ENCODE measurements around the gene ILDR1. TPM values are rescaled to one million over a fixed set of nuclear protein-coding genes. Genes with fewer than 3 reads are reported as not detected.

Gene ILDR1
- total and polyA plus RNA-seq, 2 of the 4 experiments (the other 2 are of a cell fraction) = not detected

DNA sequence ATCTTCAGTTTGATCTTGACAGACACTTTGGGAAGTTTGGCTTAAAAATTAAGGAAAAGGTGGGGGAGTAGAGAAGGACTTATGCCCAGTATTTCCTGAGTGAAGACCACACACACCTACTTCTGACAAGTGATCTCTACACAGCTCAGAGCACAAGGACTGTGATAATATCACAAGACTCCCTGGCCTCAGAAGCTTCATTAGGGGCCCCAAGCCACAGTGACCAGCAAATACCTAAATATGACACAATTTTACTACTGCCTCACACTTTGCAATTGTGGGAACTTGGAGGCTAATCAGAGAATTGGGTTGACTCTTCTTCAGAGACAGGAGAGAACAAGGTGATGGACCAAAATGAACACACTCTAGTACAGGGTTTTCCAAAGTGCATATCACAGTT, 2.6 kb downstream of the ILDR1 start:
- no peak for ATAC-seq (ENCODE audit: low read depth)
- Histone ChIP-seq H3K9me1 (ENCODE audit: insufficient read depth, low read length) (no peaks in the 10 kb centered on the region), H3K4me3 (ENCODE audit: insufficient read depth, low read depth, low read length) (no peak overlapping the region), H4K5ac (ENCODE audit: low read depth, low read length) (no peak overlapping the region), H3K18ac (ENCODE audit: low read depth, low read length) (no peak overlapping the region), H3K23ac (ENCODE audit: low read depth, low read length) (no peak overlapping the region), H3K4ac (ENCODE audit: low read depth, low read length) (no peak overlapping the region), H3K27me3 (ENCODE audit: control insufficient read depth, insufficient read depth, low read length) (peaks cover 21% of the 10 kb centered on the region), H2BK15ac (ENCODE audit: low read depth, low read length) (no peak overlapping the region), H3K36me3 (ENCODE audit: control insufficient read depth, insufficient read depth, low read length) (no peaks in the 10 kb centered on the region), H3K14ac (replicated peaks; ENCODE audit: low read depth, low read length) (no peak overlapping the region), H4K91ac (ENCODE audit: insufficient read depth, low read depth, low read length) (no peak overlapping the region), H3K56ac (ENCODE audit: extremely low read depth, insufficient read depth, low read length) (no peak overlapping the region), H2BK5ac (ENCODE audit: low read depth, low read length, poor library complexity, severe bottlenecking) (no peak overlapping the region), H3K9ac (ENCODE audit: low read depth, low read length) (no peak overlapping the region), H3K4me2 (ENCODE audit: low read depth, low read length) (no peak overlapping the region), H2AK9ac (replicated peaks; ENCODE audit: low read depth, low read length, poor library complexity) (no peak overlapping the region), H2AK5ac (ENCODE audit: low read depth, low read length) (no peak overlapping the region), H4K8ac (ENCODE audit: low read depth in 2 of 2, low read length in 2 of 2) (no peak overlapping the region), H4K20me1 (ENCODE audit: insufficient read depth, low read length) (no peaks in the 10 kb centered on the region), H2AFZ (replicated peaks; ENCODE audit: low read length, poor library complexity) (no peak overlapping the region), H3K27ac (ENCODE audit: insufficient read depth, low read length) (no peak overlapping the region), H2BK20ac (ENCODE audit: low read depth, low read length) (no peak overlapping the region), H3K9me3 (ENCODE audit: control insufficient read depth, insufficient read depth, low read length) (no peaks in the 10 kb centered on the region), H3K4me1 (ENCODE audit: control insufficient read depth, insufficient read depth, low read length) (no peaks in the 10 kb centered on the region), H2BK120ac (ENCODE audit: low read depth, low read length) (no peak overlapping the region), H3K79me1 (ENCODE audit: low read depth in 1 of 2, low read length in 2 of 2) (no peaks in the 10 kb centered on the region)
- dilution Hi-C loops (cut with HindIII; ENCODE audit: low sequenced_read_pairs, unreplicated experiment) = no loop called here
- in situ Hi-C loops (cut with MboI; ENCODE audit: low sequenced_read_pairs) = no loop called here
- ChIA-PET POLR2A (ENCODE audit: unreplicated experiment) (no interaction called here), CTCF (no interaction called here)
- no TSS peak for BruUV-seq (replicated peaks)
- TF ChIP-seq MAFK (IDR thresholded peaks at IDR 0.05; ENCODE audit: low read depth, low read length) (no peak), POLR2A (IDR thresholded peaks at IDR 0.05; ENCODE audit: low read depth, low read length) (no peak), CEBPB (IDR thresholded peaks at IDR 0.05; ENCODE audit: low read depth, low read length) (no peak), SMC3 (IDR thresholded peaks at IDR 0.05; ENCODE audit: low read depth, low read length) (no peak), RFX5 (IDR thresholded peaks at IDR 0.05; ENCODE audit: low read depth, low read length) (no peak)
- TF ChIP-seq, protein P1, sequence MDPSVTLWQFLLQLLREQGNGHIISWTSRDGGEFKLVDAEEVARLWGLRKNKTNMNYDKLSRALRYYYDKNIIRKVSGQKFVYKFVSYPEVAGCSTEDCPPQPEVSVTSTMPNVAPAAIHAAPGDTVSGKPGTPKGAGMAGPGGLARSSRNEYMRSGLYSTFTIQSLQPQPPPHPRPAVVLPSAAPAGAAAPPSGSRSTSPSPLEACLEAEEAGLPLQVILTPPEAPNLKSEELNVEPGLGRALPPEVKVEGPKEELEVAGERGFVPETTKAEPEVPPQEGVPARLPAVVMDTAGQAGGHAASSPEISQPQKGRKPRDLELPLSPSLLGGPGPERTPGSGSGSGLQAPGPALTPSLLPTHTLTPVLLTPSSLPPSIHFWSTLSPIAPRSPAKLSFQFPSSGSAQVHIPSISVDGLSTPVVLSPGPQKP (IDR thresholded peaks at IDR 0.05; ENCODE audit: borderline replicate concordance, low read depth, low read length) = no peak
- no peak for DNase-seq
- intact Hi-C loops (cut with micrococcal nuclease) = no loop called here
